ENCODE results near the gene THOC6.
A peak's percentile ranks its signal among the peaks of the same experiment; 100 is the strongest.

THOC6 gene

DNA sequence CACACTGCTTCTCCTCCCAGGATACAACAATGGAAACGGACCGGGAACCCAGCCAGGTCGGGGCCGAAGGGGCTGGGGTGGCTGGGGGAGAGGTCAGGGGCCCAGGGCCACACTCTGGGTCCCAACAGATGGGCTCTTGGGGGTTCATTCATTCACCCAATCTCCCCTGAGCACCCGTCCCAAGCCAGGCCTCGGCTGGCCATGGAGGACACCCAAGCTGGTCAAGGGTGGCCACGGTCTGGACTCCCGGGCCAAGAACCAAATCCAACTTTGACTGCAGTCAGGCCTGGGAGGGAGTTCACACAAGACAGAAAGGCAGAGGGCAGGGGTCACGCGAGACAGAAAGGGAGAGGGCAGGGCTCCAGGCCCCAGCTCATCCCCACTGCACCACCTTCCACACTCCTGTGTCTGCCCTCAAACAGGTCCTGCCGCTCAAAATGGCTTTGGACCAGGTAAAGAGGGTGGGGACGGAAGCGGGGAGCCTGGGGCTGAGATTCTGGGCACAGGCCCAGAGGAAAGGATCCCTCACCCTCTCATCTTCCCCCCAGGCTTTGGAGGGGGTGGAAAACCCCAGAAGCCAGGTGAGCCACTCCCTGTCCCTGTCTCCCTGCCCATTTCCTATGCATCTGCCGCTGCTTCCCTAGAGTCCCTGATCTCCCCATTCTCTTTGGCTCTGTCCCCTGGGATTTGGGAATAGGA lies 31.3 kb upstream of the THOC6 start:
- no peak for DNase-seq

- no peak for DNase-seq
Measured at GRCh38 chr16:2996298-2996697, 27.5 kb upstream of the THOC6 start.

DNA sequence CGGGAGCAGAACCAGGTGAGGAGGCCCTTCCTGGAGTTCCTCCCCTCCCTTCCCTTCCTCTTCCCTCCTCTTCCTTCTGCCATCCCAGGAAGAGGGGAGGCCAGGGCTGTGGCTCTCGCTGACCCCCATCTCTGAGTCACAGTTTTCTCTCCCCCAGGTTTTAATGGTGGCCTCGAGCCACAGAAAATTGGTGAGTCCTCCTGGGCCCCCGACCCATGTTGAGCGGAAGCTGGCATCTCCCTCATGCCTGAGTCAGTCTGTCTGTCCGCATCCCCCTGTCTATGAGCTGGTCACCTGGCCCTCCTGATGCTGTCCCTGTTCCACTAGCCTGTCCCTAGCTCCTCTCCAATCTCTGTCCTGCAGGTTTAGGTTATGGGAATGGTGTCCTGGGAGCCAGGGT lies 23.9 kb upstream of the THOC6 start:
- DNase-seq = no peak

DNA sequence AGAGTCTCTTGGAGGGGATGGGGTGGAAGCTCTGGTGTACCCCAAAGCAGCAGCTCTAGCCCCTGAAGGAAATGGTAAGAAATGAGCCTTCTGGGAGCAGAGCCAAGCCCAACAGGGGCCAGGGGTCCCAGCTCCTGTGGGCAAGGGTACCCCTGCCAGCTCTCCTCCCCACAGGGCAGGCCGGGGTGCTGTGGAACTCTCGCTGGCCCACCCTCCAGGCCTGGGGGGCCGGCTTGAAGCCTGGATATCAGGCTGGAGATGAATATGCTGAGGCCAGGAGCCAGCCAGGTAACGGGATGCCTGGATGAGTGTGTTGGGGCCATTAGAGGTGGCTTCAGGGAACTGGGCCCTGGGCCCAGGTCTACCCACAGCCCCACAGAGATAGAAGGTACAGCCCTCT lies 23.3 kb upstream of the THOC6 start:
- no peak for DNase-seq

DNA sequence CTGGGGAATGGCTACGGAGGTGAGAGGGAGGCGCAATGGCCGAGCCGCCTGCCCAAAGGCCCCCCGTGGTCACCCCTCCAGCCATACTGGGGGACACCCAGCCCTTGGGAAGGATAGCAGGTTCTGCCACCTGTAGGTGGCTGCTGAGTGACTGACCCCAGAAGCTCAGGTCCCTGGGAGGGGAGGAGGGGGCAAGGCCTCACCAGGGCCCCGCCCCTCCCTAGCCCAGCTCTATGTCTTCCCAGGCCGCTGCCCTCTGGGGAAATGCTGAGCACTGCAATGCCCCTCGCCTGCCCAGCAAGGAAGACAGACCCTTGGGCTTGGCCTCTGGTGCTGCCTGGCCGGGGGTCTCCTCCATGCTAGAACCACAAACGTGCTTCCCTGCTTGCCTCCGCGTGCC lies 22.5 kb upstream of the THOC6 start:
- DNase-seq = no peak

GRCh38 chr16:3003582-3004270 lies 20.1 kb upstream of the THOC6 start:
- DNase-seq = peak; percentile 93

DNA sequence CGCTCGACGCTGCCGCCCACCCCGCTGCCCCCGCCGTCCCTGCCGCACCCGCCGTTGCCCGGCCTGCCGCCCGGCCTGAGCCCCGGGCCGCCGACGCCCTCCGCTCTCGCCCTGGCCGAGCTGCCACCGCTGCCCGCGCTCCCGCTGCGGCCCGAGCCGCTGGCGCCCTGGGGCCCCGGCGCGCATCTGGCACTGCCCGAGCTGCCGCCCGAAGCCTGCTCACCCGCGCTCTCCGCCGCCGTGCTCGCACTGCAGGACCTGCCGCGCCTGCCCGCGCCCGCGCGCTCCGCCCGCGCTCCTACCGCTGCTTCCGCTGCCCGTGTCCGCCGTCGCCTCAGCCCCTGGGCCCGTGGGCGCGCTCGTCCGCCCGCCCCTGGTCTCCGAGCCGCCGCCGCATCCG lies 19.5 kb upstream of the THOC6 start:
- no peak for DNase-seq

DNA sequence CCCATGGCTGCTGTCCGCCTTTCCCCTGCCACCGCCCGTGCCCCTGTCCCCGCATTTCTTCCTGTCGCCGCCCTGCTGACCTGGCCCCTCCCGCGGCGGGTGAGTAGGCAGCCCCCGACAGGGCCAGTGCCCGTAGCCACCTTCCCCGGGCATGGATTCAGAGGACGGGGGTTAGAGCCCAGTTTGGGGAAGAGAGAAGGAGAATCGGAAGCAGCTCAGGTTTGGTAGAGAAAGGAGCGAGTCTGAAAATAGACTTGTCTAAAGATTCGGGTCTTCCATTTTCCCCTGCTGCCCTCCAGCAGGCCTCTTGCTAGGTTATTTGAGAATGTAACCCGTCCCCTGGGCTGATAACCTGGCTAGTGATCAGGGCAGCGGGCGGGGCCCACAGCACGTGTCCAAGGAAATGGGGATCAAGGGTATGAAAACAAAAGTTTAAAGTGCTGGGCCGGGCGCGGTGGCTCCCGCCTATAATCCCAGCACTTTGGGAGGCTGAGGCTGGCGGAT lies 19.0 kb upstream of the THOC6 start:
- DNase-seq = no peak

DNA sequence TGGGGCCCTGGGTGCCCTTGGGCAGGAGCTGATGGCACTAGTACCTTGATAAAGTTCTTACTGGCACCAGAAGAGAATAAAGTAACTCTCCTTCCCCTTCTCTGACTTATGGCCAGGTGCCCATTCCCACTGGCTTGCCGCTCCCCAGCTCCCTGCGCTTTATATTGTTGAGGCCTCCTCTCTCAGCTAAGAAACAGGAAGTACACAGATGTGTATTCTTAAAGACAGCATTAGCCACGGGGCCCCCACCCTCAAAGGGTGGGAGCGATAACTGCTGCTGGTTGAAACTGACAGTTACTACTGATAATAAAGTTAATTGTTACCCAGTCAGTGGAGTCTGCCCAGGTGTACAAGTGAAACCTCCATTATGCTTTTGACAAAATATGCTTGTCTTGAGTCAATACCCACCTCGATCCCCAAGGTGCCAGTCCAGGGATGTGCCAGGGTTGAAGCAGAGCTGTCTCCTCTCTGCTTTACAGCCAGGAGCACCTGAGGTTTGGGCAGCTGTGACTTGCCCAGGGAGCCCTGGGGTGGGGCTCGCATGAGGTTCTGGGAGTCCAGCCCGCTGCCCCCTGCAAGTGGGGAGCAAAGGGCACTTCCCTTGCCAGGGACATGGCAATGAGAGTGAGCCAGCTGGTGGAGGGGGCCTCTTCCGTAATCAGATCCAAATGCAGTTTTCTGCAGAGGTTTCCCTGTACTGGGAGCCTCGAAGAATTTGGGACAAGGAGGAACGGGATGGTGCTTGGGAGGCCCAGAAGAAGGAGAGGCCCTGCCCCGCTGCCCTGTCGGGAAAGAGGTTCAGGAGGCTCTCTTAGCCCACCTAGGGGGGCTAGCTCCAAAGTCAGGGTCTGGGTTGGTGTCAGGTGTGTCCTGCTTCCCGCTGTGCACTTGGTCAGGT lies 16.5 kb upstream of the THOC6 start:
- no peak for DNase-seq

DNA sequence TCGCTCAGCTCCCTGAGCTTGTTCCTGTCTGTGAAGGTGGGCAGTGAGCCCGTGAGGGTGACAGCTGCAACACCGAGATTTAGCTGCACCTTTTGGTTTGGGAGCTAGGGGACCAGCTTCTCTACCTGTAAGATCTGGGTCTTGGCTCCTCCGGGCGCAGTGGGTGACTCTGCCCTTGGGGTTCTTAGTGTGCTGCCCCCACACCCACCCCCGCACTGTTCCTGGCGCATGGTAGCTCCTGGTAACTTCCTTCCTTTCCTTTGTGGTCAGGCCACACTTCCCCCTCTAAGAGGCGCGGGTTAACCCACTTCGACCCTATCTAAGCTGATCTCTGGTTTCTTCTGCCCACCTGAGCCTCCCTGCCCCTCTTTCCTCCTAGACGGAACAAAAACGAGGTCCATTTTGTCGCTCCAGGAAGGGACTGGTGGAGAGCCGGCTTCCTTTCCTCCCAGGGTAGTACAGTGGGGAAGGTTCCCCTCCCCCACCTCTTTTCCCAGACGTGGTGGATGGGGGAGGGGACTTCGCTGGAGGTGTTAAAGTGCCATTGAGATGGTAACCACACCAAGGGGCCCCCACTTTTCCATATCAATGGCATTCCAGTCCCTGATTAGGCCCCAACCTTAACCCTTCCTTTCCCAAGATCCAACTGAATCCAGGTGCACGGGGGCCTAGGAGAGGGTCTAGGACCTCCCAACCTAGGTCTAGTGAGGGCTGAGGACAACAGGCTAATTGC lies 15.7 kb upstream of the THOC6 start:
- DNase-seq = no peak

DNA sequence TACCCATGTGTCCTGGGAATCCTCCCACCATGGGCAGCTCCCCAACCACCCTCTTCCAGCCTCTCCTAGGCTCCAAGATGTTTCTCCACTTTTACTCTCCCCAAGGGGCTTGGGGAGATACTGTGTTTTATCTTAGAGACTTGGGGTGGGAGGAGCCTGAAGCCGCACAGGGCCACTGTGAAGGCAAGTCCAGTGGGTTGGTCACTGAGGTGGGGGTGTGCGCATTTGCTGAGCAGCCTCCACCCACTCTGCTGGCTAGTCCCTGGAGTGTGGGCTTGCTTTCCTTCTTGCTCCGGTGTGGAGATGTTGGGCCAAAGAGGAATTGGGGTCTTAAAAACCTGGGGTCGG lies 15.2 kb upstream of the THOC6 start:
- no peak for DNase-seq

DNA sequence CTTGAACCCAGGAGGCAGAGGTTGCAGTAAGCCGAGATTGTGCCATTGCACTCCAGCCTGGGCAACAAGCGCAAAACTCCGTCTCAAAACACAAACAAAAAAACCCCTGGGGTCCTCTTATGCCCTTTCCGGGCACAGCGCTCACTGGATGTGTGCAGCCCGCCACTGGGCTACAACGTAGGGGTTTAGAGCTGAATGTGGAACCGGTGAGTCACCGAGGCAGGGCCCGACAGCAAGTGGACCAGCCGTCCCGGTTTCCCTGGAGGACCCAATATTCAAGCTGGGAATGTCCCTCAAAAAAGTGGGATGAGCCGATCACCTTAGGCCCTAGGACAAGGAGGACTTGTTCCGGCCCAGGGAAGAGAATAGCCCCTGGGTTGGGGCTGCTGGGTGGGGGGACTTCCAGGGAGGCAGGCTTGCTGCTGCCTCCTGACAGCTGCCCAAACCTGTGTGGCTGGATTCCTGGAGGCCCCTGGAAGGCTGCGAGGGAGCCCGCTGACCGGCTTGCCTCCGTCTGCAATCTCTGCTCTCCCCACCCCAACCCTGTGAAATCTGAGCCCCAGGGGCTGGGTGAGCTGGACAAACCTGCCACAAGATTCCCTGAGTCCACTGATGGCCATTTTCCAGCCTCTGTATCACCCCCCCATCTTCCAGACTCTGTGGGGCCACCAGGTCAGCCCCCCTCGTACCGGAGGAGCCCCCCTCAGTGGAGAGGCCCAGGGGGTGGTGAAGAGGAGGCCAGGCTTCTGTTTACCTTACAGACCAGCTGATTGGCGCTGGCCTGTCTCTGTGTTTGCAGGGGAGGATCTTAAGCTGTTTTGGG lies 14.1 kb upstream of the THOC6 start:
- no peak for DNase-seq

DNA sequence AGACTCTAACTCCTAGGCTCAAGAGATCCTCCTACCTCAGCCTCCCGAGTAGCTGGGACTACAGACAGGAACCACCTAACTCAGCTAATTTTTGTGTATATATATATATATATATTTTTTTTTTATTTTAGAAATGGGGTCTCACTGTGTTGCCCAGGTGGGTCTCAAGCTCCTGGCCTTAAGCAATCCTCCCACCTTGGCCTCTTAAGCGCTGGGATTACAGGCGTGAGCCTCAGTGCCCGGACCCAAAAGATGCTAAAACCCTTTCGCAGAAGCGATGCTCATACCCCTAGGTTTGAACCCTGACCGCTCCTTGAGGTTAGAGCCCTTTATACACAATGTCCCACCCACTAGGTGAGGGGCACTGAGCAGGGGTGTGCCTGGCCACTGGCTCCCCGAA lies 13.3 kb upstream of the THOC6 start:
- no peak for DNase-seq

GRCh38 chr16:3012246-3012645 lies 11.6 kb upstream of the THOC6 start:
- peak; percentile 31 for DNase-seq

DNA sequence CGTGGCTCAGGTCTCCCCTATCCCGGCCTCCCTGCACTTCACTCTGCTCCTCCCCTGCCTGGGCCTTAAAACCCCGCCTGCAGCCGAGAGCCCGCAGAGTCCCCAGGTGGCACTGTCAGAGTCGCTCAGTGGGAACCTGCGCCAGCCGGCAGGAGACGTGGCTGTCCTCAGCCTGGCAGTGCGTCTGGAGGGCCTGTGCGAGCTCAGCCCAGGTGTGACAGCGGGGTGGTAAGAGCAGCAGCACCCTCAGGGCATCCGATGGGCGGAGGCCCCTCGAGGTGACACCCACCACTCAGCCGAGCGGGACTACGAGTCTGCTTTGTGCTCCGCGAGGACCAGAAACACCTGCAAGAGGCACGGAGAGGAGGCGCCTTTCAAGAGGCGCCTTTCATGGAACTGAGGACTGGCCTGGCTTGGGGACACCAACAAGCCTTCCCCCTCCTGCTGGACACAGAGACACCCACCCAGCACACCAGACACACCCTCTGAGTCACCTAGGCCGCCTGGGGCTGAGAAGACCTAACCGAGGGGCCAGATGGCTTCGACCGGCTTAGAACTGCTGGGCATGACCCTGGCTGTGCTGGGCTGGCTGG lies 10.9 kb upstream of the THOC6 start, which contains the start of gene CLDN9:
Gene CLDN9, plus strand, starts transcription at position 96 of the 593 bp plus-strand sequence. Its CDS starts 440 bp downstream, at position 536.
- DNase-seq = no peak

DNA sequence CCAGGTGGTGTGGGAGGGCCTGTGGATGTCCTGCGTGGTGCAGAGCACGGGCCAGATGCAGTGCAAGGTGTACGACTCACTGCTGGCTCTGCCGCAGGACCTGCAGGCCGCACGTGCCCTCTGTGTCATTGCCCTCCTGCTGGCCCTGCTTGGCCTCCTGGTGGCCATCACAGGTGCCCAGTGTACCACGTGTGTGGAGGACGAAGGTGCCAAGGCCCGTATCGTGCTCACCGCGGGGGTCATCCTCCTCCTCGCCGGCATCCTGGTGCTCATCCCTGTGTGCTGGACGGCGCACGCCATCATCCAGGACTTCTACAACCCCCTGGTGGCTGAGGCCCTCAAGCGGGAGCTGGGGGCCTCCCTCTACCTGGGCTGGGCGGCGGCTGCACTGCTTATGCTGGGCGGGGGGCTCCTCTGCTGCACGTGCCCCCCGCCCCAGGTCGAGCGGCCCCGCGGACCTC lies 10.3 kb upstream of the THOC6 start:
- no peak for DNase-seq

DNA sequence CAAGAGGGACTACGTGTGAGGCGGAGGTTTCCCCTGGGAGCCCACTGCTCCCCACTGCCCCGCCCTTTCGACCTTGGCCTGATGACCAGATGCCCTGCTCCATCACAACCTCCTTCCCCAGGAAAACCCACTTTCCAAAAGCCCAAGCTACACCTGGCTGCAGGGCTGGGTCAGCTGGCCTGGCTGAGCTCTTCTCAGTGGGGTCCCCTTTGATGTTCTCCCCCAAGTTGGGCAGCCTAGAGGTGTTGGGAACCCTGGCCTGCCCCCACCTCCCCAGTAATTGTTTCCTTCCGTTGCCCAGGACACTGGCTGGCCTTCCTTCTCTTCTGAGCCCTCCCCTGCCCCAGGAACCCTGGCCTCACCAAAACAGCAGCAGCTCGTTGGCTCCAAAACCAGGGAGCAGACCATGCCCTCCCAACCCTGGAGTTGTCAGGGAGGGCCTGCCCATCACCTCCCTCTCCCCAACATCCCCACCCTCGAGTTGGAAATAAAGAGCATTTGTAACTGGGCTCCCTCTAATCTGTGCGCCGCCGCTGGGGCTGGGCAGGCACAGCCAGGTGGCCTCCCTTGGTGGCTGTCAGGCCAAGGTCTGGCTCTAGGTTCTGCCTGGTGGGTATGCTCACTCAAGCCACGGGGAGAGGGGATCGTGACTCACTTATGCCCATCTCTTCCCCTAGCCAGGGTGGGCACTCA lies 9.7 kb upstream of the THOC6 start:
- no peak for DNase-seq

GRCh38 chr16:3014971-3015370 lies 8.9 kb upstream of the THOC6 start:
- no peak for DNase-seq

GRCh38 chr16:3015865-3016521 lies 7.8 kb upstream of the THOC6 start:
- no peak for DNase-seq

DNA sequence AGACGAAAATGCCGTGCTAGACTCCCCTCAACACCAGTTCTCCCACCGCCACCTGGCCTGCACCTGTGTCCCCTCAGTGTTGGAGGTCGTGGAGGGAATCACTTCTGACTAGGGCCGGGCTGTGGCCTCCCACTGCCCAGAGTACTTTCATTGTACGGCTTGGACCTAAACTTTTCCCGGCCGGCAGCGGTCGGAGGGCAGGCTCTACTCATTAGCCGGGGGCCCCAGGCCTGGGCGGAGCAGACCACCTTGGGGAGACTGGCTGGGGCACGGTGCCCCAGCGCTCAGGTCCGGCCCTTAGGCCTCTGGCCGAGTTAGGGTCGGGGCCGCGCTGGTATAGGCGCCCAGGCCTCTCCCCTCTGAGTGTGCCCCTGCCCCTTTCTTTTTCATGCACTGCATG lies 6.5 kb upstream of the THOC6 start:
- DNase-seq = no peak
